SK-N-SH (cell line): Measurements from ENCODE around the gene WRNIP1. TPM values are rescaled to one million over a fixed set of nuclear protein-coding genes. Genes with fewer than 3 reads are reported as not detected.

Experiments used
- CTCF ChIA-PET: fragments of 300-600, 350-600 bp; formaldehyde crosslinking; extraction: SDS; loops from one replicate; lab custom pipeline; 2021; lab: Yijun Ruan, JAX
- POLR2A ChIA-PET: fragments of 350-600 bp; sonication (Branson Sonifier 250); formaldehyde crosslinking; extraction: SDS; loops from one replicate; lab custom pipeline; 2020; ENCODE audit warnings: antibody characterized with exemption, inconsistent platforms; lab: Yijun Ruan, JAX
- DNase-seq: peaks from one replicate; pipeline ENCODE4 v3.0.0; 2012
- H2AFZ ChIP-seq: fragments of 200-600 bp; sonication (generic); 2 replicates; pipeline ENCODE4 v1.8.1; 2016; ENCODE audit warnings: antibody characterized with exemption, mild to moderate bottlenecking, low read depth
- H3F3A ChIP-seq: fragments of 200-600 bp; sonication (generic); replicated peaks from 2 replicates; pipeline ENCODE3; 2016; ENCODE audit warnings: antibody characterized with exemption, mild to moderate bottlenecking; ENCODE audit not compliant: insufficient read depth
- H3K27ac ChIP-seq, 2 experiments: fragments of 200-500 bp in 1 of 2; fragments of 200-600 bp in 1 of 2; sonication (Bioruptor generic) in 1 of 2; sonication (generic), shearing (Covaris generic) in 1 of 2; 2 replicates each; pipeline versions ENCODE4 v1.5.1 to v1.6.1; 2014 to 2016; ENCODE audit warnings: low read depth in 2 of 2, inconsistent platforms in 1 of 2, low read length in 1 of 2, mild to moderate bottlenecking in 1 of 2, mixed read lengths in 1 of 2
- H3K27me3 ChIP-seq: fragments of 200-600 bp; sonication (generic), shearing (Covaris generic); 2 replicates; pipeline ENCODE4 v1.6.1; 2016; ENCODE audit warnings: mixed run types; ENCODE audit not compliant: insufficient read depth
- H3K36me3 ChIP-seq, 2 experiments: fragments of 200-500 bp in 1 of 2; fragments of 200-600 bp in 1 of 2; sonication (Bioruptor generic) in 1 of 2; sonication (generic) in 1 of 2; replicated peaks in 1 of 2; 2 replicates each; pipeline versions ENCODE3 to v1.5.1; 2014 to 2016; ENCODE audit warnings: low read length in 1 of 2, mild to moderate bottlenecking in 1 of 2; ENCODE audit not compliant: insufficient read depth in 2 of 2, control insufficient read depth in 1 of 2
- H3K4me1 ChIP-seq, 2 experiments: fragments of 200-500 bp in 1 of 2; fragments of 200-600 bp in 1 of 2; sonication (Bioruptor generic) in 1 of 2; sonication (generic), shearing (Covaris generic) in 1 of 2; 2 replicates each; pipeline versions ENCODE4 v1.5.1 to v1.6.1; 2014 to 2016; ENCODE audit warnings: low read depth in 1 of 2, low read length in 1 of 2, mixed run types in 1 of 2; ENCODE audit not compliant: insufficient read depth in 2 of 2, control insufficient read depth in 1 of 2
- H3K4me2 ChIP-seq: fragments of 200-600 bp; sonication (generic), shearing (Covaris generic); 2 replicates; pipeline ENCODE4 v1.6.1; 2017; ENCODE audit warnings: mixed run types
- H3K4me3 ChIP-seq, 2 experiments: fragments of 200-500 bp in 1 of 2; fragments of 200-600 bp in 1 of 2; sonication (Bioruptor generic) in 1 of 2; sonication (generic), shearing (Covaris generic) in 1 of 2; 2 replicates each; pipeline versions ENCODE4 v1.5.1 to v1.8.1; 2014 to 2016; ENCODE audit warnings: low read depth in 2 of 2, inconsistent platforms in 1 of 2, low read length in 1 of 2, mild to moderate bottlenecking in 1 of 2, mixed read lengths in 1 of 2, moderate library complexity in 1 of 2
- H3K79me2 ChIP-seq: fragments of 200-600 bp; sonication (generic); 2 replicates; pipeline ENCODE4 v1.8.1; 2017; ENCODE audit warnings: mild to moderate bottlenecking; ENCODE audit not compliant: insufficient read depth
- H3K9ac ChIP-seq: fragments of 200-600 bp; sonication (generic); 2 replicates; pipeline ENCODE4 v1.6.1; 2017; ENCODE audit warnings: mixed run types
- H3K9me2 ChIP-seq: fragments of 200-600 bp; sonication (generic); 2 replicates; pipeline ENCODE4 v1.6.1; 2017; ENCODE audit warnings: mixed run types
- H3K9me3 ChIP-seq: fragments of 200-600 bp; sonication (generic); 2 replicates; pipeline ENCODE4 v1.6.1; 2017; ENCODE audit warnings: mixed run types, mild to moderate bottlenecking, moderate library complexity
- H4K20me1 ChIP-seq: fragments of 200-600 bp; sonication (generic); 2 replicates; pipeline ENCODE4 v1.6.1; 2017; ENCODE audit warnings: mild to moderate bottlenecking, mixed run types; ENCODE audit not compliant: insufficient read depth
- CTCF ChIP-seq: fragments of 200-600 bp; sonication (generic); IDR thresholded peaks from 2 replicates; pipeline ENCODE4 v1.6.1; 2017; ENCODE audit warnings: antibody characterized with exemption, mild to moderate bottlenecking, moderate library complexity
- EZH2phosphoT487 ChIP-seq: fragments of 200-600 bp; sonication (generic); IDR thresholded peaks from 2 replicates; pipeline ENCODE4 v1.6.1; 2017; ENCODE audit warnings: low read depth, mixed run types, mild to moderate bottlenecking, antibody characterized with exemption, moderate library complexity, borderline replicate concordance
- IRF3 ChIP-seq: fragments of 150-350 bp; IDR thresholded peaks from 2 replicates; pipeline ENCODE4 v1.6.1; 2016; ENCODE audit warnings: mild to moderate bottlenecking, low read depth, low read length
- MAX ChIP-seq: IDR thresholded peaks from 2 replicates; pipeline ENCODE4 v1.4.0; 2012; ENCODE audit warnings: low read depth
- MEF2A ChIP-seq: IDR thresholded peaks from 2 replicates; pipeline ENCODE4 v1.4.0; 2012; ENCODE audit warnings: low read depth, borderline replicate concordance
- NFIC ChIP-seq: IDR thresholded peaks from 2 replicates; pipeline ENCODE4 v1.4.0; 2012; ENCODE audit warnings: borderline replicate concordance
- PBX3 ChIP-seq: IDR thresholded peaks from 2 replicates; pipeline ENCODE4; 2012
- REST ChIP-seq: IDR thresholded peaks from 2 replicates; pipeline ENCODE4 v1.6.1; 2012; ENCODE audit warnings: mild to moderate bottlenecking, low read depth, low read length, moderate library complexity
- SMC3 ChIP-seq: IDR thresholded peaks from 2 replicates; pipeline ENCODE4 v1.6.1; 2012; ENCODE audit warnings: low read depth, low read length, improper control_type of control experiment
- TCF12 ChIP-seq: IDR thresholded peaks from 2 replicates; pipeline ENCODE4 v1.4.0; 2012
- TEAD4 ChIP-seq: IDR thresholded peaks from 2 replicates; pipeline ENCODE4 v1.4.0; 2012; ENCODE audit warnings: mild to moderate bottlenecking, borderline replicate concordance; ENCODE audit not compliant: insufficient read depth
- USF1 ChIP-seq: IDR thresholded peaks from 2 replicates; pipeline ENCODE4 v1.4.0; 2012; ENCODE audit warnings: low read depth, borderline replicate concordance
- ZBTB33 ChIP-seq: IDR thresholded peaks from 2 replicates; pipeline ENCODE4 v1.4.0; 2012; ENCODE audit warnings: low read depth, borderline replicate concordance
- WGBS: methylation state at CpG from one replicate; pipeline ENCODE4 v1.1.6; 2017; ENCODE audit warnings: low lambda C conversion rate; 5-methylcytosine and 5-hydroxymethylcytosine counted together
- polyA plus RNA-seq, 3 experiments: library from polyadenylated mRNA; depleted of rRNA; stranded (reverse); fragments of >200 nt; gene quantifications; 2 replicates each; pipeline ENCODE4 v1.2.3, GENCODE V29; 2012

WRNIP1 gene
- polyA plus RNA-seq, 1 of the 3 experiments (the other 2 are of a cell fraction) = 47.5 TPM

GRCh38 chr6:2765166-2765895 lies at the start of gene WRNIP1 (continued):
- no peak for TF ChIP-seq EZH2phosphoT487
- peak; percentile 95 for TF ChIP-seq ZBTB33
- no peak for TF ChIP-seq TEAD4
- TF ChIP-seq PBX3 = no peak; the same call in 1 of the 2 replicates
- 0 out of 2 replicates have a peak, but pooled peaks have one; percentile 1 for TF ChIP-seq SMC3
- TF ChIP-seq USF1 = peak; percentile 22; the same call in 1 of the 2 replicates
- TF ChIP-seq MAX = peak; percentile 19; the same call in 1 of the 2 replicates

- H3K4me3 ChIP-seq = no peak overlapping the region
- DNase-seq = no peak
- CTCF ChIA-PET = interaction anchor here (0.7 kb wide), 1 partner anchor 22 kb away, joined by 3 read pairs; no protein-coding TSS in a partner anchor
- TF ChIP-seq CTCF (no peak), REST (no peak), TEAD4 (no peak), TCF12 (no peak), PBX3 (no peak), MEF2A (no peak), NFIC (no peak), USF1 (no peak), IRF3 (no peak), EZH2phosphoT487 (no peak)
These were observed 49.5 kb upstream of the WRNIP1 start for GRCh38 chr6:2715737-2716136.

More at GRCh38 chr6:2715737-2716136, 49.5 kb upstream of the WRNIP1 start:
- Histone ChIP-seq H3K9ac (no peak overlapping the region), H2AFZ (no peak overlapping the region), H3K9me2 (no peaks in the 10 kb centered on the region), H3K4me2 (no peak overlapping the region), H3K27ac (no peak overlapping the region), H3K4me1 (peaks cover 0 to 7% of the 10 kb centered on the region in 2 experiments; a peak in 1 of 4 replicates), H3K9me3 (peaks cover 8% of the 10 kb centered on the region; the same call in 1 of the 2 replicates), H3K27me3 (no peaks in the 10 kb centered on the region), H3F3A (peaks cover 8% of the 10 kb centered on the region), H4K20me1 (no peaks in the 10 kb centered on the region), H3K36me3 (no peaks in the 10 kb centered on the region), H3K79me2 (no peaks in the 10 kb centered on the region)
- POLR2A ChIA-PET = no interaction called here
- 79% methylated on average over 5 of the region's 5 CpGs for WGBS
